Activated CD8-positive, alpha-beta memory T cell treated with anti-CD3 and anti-CD28 coated beads for 1 hour (primary cell): ENCODE measurements around the gene CFL1.

Experiments used
- DNase-seq, 2 donors: peaks; one replicate each; pipeline ENCODE4 v3.0.0-alpha.2; 2020; ENCODE audit warnings: low read depth in 1 of 2; ENCODE audit errors: extremely low read depth in 1 of 2

The CFL1 gene

DNA sequence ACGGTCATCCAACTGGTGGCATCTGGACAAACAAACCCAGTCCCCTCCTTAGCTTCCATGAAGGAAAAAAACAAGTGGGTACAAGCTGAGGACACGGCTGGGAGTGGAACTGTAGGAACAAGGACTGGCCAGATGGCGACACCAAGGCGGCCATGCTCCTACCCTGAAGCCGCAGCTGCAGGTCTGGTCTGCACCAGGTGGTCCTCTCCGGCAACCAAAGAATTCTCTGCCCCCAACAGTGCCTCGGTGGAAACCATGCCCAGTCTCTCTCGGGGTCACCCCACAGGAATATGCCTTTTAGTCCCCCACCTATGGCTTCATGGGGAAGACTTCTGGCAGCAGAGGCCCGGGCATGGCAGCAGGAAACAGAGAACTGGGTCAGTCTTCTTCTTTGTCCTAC, 48.5 kb downstream of the CFL1 start:
- no peak for DNase-seq

DNA sequence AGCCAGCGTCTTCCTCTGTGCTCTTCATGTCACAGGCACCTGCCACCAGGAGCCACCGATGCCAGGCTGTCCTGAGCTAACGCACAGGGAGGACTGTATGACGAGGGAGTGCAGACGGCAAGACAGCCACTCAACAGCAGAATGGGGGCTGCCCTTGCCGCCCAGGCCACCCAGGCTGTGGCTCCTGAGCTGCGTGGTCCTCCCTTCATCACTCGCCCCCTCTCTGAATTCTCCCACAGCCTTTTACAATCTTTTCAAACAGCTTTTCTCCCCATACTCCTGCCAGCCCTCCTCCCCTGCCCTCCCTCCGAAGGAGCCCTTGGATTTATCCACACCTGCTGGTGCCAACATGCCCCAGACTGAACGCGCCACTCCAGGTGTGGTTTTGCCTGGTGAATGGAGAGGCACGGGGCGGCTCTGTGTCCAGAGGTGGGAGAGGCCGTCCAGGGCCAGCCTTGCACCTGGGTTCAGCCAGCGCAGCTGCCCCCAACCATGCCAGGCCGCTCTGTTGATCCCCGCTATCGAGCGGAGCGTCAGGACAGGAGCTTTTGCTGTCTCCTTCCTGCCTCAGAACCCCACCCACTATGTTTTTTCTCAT, 49.1 kb downstream of the CFL1 start:
- DNase-seq: no peak

- DNase-seq: no peak
These were observed 51.0 kb downstream of the CFL1 start for GRCh38 chr11:65806979-65807378.
